ENCODE data around the gene ZBTB25.

Gene ZBTB25

DNA sequence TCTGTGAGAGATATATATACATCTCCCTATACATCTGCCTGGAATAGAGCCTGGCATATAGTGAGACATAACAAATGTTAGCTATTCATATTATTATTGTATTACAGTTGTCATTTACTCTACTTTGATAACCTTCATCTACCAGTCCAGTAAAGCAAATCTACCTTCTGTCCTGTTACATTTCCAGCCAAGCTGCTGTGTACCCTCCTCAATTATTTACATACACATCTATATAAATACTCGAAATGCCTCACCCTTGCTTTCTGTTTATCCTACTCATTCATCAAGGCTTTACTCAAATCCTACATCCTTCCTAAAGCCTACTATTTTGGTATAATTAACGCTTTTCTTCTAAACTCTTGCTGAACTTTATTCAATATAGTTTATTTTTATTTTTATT, 9.6 kb upstream of the ZBTB25 start:
- DNase-seq = no peak

DNA sequence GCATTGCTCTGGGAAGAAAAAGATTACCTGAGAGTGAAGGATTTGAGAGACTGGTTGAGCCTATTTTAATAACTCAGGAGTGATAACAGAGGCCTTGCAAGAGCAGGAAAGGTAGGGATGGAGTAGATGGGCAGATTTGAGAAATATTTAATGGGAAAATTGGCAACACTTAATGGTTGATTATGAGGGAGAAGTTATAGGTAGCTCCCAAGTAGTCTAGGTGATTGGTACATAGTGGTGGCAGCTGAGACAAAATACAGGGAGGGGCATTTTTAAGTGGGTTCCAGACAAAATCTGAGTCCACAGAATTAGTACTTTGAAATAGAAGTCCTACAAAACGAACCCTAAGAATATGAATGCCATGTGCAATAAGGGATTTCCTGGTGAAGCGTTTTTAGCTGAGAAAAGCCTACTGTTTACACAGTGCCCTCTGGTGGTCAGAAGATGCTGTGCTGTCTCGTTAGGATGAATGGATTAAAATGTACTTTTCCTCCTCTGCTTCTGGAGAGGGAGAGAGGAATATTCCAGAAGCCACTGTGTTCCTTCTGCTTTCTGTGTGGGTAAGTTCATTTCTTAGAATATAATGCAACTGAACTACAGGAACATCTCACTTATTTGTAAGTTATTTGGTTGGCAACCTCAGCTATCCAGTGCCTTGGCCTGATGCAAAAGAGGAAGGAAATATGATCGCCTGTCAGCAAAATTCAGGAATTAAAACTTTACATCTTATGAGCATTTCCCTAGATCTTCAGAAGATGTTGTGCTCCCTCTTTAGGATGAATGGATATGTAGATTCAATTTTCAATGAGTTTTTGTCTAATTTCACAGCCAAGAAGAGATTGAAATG, 7.4 kb upstream of the ZBTB25 start:
- peak; percentile 77 for DNase-seq

DNA sequence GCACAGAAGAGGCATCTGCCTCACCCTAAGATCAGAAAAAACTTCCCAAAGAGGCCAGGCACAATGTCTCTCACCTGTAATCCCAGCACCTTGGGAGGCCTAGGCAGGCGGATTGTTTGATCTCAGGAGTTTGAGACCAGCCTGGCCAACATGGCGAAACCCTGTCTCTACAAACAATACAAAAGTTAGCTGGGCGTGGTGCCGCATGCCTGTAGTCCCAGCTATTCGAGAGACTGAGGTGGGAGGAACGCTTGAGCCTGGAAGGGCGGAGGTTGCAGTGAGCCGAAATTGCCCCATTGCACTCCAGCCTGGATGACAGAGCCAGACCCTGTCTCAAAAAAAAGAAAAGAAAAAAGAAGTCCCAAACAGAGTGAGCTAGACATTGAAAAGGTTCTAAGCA, 5.4 kb upstream of the ZBTB25 start:
- DNase-seq = no peak

DNA sequence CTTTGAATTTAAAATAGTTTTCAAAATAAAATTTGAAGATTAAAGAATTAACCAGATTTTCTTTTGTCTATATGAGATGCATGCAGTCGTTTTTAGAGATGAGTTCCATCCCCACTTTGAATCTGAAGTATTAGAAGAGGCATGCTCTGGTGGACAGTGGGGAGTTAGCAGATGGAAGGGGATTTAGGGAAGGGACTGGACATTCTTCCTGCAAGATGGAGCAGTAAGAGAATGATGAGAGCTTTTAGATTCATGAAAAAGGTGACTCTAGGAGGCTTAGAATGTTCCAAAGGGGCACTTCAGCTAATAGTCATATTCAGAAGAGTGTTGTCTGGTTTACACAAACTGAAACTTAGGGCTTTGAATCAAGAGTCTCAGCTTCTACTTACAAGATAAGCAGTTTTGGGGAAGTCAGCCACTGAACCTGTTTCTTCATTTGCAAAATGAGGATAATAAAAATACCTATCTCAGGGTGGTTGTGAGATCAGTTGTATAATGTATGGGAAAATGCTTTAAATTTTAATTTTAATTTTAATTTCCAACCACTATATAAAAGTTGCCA, 4.7 kb upstream of the ZBTB25 start:
- no peak for DNase-seq

DNA sequence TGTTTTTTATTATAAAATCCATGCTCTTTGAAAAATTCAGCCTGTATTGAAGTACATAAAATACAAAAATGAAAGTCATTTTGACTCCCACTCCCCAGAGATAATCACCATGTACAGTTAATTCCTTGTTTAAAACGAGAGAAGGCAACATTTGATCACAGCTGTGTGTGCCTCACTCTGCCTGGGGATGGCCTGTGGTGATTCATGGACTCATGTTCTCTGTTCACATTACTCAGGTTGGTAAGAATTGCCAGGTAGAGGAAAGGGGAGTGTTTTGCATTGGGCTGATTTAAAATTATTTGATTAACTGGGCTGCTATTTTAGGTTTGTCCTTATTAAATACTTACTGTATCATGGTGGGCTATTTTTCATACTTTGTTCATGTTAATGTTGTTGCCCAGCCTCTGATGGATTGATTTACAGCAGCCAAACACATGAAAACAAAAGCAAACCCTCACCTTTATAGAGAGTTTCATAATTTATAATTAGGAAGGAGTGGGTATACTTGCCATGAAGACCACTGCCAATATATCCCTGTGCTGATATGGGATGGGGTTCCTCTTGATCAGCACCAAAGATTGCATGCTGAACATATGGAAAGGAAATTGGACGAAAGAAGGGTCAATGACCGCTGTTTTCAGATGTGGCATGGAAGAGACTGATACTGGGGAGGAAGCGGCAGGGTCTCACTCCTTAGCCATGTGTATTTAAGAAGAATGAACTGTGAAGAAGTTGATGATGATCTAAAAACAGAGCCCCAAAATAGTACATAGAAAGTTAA, 3.9 kb upstream of the ZBTB25 start:
- DNase-seq = peak; percentile 48

DNA sequence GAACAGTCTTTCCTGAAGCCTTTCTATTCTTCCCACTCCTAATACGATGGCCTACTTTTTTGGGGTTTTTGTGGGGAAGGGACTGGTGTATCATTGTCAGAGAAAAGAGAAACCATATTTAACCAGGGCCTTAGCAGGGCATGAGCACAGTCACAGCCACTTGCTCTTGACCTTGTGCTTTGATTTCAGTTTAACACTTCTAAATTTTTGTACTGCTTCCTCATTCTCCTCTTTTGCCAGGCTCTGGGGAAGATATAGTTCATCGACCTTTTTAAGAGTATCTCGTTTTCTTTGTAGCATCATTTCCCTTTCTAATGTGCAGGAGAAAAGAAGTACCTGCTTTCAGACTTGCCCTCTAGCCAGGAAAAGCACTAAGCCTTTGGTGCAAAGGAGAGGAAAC, 3.1 kb upstream of the ZBTB25 start:
- DNase-seq = no peak

DNA sequence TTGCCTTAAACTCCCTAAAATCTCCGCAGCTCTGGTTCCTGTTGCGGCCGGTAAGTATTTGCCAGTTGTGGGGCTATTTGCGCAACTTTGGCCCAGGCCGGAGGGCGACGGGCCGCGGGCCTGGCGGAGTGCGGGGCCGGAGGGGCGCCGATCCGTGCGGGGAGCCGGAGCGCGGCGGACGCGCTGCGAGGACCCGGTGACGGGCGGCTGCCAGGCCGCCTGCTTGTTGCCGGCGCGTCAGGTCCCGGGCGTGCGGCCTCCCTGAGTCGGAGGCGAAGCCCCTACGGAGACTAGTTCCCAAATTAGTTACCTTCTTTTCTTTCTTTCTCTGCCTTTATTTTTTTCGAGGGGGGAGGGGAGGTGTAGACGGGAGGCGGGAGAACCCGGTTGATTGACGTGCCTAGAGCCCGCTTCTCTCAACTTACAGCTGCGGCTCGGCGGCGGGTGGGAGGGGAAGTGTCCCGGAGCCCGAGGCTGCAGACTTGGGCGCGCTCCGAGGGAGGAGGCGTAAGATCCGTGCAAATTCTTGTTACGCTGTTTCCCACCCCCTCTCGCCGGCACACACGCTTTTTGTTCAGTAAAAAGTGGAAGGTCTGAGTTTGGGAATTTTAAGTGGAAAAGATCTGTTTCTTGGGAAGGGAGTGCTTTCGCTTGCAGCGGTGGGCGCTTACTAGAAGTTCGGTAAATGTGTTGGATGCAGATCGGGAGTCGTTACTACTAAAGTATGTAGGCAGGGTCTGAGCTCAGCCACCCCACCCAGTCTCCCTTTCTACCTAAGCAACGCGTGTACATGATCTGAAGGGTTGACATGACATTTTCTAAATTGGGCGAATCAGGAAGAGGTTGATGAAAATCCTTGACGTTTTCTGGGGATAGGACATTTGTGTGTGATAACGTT, 1.5 kb upstream of the ZBTB25 start:
- peak; percentile 87 for DNase-seq

DNA sequence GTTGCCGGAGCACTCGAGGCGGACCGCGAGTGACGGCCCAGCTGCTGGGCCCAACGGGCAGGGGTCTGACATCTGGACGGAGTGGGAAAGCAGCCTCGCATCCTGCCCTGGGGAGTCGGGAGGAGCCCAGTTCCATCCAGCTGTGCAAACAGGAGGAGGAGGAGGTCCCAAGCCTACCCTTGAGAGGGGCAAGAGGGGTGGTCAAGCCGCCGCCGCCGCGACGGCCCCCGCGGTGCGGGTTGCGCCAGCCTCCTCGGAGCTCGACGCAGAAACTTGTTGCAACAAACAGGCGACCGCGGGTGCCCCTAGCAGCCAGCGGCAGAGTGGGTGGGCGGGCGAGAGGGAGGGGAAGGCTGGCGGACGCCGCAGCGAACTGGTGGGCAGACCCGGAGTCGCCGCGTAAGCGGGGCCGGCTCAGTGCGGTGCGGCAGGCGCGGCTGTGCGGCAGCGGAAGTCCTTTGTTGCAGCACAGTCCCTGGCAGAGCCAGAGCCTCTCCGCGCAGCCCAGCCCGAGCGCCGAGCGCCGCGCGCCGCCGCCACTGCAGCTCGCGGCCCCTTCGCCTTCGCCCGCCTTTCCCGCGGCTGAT, 765 bp upstream of the ZBTB25 start, which contains the start of gene ZBTB1:
Gene ZBTB1 (plus strand): TSS at position 461 of the 587 bp plus-strand sequence. CDS start 16,735 bp downstream, outside the sequence.
- DNase-seq = peak; percentile 84

DNA sequence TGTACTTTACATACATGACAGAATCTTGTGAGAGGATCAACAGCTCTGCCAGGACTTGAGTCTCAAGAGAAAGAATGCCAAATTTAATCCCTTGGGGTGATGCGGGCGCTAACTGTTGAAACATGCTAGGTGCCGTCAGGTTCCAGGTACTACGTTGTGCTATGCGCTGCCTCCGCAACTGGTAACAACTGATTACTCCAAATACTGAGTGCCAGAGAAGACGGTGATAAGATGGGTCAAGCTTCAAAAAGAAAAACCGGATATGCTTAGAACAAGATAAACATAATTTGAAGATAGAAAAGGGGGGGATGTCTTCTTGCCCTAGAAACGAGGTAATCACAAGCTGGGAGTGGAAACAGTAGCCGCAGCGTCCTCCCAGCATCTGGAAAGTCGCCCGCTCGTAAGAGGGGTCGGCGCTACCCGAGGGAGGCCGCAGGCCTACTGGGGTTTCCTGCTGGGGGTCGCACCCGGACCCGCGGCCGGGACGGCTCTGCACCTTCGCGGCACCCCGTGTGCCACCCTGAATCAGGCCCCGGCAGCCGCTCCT, 678 bp downstream of the ZBTB25 start:
- DNase-seq = peak; percentile 50

DNA sequence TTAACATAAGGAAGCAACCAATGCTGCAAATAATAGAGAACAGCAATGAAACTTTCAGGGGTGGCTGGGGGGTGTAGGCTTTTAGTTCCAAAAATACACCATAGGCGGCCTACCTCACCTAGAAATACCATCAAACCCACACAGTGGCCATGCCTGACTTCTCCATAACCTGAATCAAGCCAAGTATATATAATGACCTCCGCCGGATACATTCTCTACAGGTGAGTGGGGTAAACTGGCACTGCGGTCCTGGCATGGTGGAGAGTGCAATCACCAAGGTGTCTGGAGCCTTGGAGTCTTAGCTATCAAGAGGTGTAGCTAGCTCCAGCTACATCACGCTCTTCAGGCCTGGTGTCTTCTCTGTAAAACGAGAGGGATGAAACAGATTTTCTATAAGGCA, 1.2 kb downstream of the ZBTB25 start:
- DNase-seq = peak; percentile 29

DNA sequence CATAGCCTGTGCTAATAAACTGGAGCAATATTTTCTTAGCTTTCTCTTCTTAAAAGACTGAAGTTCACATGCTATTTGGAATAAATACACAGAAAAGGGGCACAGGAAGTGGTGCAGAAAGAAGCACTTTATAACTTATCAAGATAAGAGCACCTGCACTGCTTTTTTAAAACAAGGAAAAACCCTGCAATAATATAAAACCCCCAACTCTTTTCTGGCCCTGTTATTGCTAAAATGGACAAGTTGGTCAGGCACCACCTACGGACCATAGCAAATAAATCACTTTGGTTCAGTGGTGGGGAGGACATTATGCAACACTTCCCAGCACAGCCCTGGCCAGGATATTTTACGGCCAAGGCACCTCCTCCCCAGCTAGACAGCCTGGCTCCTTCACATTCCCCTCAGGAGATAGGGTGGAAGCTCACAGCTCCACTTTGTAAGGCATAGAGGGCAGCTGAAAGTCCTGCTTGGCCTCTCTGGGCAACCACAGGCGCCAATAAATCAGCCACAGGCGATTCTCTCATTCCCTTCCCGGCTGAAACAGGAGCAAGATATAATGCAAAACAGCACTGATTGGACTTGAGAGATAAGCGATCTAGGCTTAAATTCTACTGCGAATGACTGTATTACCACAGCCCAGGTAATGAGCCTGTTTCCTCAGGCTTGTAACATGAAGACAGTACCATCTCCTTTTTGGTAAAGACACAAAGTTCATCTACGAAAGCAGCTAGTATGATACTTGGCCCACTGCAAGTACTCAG, 2.0 kb downstream of the ZBTB25 start:
- peak; percentile 14 for DNase-seq

DNA sequence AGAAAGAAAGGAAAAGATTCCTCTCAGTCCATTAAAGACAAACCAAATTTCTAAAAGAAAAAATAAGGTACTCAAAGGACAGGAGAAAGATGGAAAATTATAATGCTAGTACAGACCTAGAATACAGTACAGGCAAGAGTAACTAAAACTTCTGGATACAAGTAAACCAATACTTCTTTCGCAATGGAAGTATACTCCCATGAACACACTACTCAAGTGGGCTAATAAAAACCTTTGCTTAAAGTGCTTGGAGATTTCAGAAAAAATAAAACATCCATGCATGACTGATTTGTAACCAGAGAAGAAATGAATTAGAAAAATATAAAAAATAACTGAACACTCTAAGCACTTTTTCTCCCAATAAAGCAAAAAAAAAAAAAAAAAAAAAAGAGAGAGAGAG, 3.5 kb downstream of the ZBTB25 start:
- no peak for DNase-seq

DNA sequence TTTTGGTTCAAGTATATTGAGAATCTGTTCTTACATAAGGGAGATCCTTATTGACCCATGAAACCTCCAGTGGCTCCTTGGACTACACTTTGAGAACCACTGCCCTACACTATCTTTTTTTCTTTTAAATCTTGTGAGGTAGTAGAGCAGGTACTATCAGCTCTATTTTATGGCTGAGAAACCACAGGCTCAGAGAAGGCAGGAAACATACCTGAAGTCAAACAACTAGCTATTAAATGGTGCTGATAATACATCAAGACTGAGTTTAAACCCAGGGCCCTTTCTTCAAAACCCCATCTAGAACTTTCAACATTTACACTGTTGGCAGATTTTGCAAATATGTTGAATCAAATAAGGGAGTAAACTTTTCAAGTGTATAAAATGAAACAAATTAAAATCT, 6.9 kb downstream of the ZBTB25 start:
- no peak for DNase-seq

DNA sequence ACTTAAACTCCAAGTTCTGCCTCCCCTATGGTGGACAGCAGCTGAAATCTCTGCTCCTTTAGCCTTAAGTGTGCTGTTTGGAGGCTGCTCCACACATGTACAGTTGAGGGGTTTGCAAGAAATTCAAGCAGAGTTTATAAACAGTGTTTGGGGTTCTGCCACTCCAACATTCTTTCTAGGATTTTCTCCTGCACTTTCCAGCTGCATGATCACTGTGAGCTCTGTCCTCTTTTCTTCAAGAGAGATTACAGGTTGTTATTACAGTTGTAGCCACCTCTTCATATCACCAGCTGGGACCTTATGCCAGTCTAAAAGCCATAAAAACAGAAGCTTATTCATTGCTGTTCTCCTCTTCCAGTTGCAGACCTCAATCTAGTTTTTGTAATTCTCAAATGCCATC, 8.4 kb downstream of the ZBTB25 start:
- DNase-seq = no peak

DNA sequence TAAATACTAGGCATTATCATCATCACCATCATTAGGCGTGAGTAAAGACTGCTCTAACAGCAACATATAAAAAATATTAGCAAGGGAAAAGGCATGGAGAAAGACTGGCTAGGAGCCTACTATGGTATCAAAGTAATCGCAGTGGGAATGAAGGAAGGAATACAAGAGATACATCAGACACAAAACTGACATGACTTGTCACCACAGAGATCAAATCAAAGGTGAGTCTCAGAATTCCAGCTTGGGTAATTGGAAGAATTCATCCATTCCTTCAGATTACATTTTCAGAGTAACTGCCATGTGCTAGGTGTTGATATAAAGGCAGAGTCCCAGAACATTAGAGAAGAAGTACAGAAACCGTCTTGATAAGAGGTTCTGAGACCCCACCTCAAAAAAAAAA, 10.2 kb downstream of the ZBTB25 start:
- DNase-seq = no peak

DNA sequence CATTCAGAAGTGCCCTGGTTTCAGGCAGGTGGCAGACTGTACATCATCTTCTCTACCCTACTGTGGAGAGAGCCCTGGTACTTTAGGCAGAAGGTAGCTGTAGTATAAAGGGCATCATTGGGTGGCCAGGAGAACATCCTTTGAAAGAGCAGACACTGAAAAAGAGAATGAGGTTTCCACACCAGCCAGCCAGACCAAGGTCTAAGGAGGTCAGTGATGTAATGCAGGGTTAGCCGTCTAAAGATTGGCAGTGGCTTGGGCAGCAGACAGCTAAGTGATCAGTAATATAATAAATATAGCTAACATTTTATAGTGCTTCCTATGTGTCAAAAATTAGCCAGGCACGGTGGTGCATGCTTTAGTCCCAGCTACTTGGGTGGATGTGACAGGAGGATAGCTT, 12.0 kb downstream of the ZBTB25 start:
- DNase-seq = no peak

DNA sequence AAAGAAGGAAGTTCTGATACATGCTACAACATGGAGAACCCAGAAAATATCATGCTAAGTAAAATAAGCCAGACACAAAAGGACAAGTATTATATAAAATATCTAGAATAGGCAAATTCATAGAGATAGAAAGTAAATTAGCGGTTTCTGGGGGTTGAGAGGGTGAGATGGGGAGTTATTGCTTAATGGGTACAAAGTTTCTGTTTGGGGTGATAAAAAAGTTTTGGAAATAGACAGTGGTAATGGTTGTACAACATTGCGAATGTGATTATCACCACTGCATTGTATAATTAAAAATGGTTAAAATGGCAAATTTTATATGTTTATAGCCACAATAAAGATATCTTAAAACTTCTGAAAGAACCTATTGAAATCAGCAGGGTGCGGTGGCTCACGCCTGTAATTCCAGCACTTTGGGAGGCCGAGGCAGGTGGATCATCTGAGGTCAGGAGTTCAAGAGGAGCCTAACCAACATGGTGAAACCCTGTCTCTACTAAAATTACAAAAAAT, 15.0 kb downstream of the ZBTB25 start:
- no peak for DNase-seq

DNA sequence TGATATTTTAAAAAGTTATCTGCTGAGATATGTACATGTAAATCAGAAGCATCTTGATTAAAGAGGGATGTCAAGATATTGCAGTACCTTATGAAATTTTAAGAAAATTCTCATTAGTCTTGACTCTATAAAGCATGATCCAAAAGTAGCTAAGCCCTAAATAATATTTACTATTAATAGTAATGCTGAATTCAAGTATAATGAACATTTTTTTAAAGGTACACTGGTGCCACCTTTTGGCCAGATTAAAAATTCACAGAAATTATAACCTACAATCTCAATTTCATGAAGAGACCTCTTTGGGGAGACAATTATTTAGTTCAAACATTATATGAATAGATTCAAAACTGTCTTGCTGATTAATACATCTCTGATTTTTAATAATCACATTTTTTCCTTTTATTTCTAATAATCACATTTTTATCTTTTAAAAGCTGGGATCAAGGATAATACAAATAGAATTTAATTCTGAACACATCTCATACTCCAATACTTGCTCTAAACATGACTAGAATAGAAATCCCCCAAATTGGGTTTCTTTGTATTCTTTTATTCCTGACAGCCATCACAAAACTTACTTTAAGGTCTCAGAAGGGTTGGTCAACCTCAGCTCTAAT, 24.9 kb downstream of the ZBTB25 start:
- DNase-seq = peak; percentile 16

DNA sequence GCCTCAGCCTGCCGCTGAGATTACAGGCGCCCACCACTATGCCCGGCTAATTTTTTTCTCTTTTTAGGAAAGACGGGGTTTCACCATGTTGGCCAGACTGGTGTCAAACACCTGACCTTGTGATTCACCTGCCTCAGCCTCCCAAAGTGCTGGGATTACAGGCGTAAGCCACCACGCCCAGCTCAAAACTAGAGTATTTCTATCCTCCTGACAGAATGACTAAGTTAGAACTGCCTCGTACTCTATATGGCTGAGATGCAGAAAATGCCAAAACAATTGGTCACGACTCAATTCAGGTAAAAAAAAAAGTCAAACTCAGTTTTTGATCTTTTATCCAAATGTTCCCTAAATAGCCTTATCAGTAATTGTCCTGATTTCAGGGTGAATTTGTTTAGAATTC, 27.2 kb downstream of the ZBTB25 start:
- no peak for DNase-seq

DNA sequence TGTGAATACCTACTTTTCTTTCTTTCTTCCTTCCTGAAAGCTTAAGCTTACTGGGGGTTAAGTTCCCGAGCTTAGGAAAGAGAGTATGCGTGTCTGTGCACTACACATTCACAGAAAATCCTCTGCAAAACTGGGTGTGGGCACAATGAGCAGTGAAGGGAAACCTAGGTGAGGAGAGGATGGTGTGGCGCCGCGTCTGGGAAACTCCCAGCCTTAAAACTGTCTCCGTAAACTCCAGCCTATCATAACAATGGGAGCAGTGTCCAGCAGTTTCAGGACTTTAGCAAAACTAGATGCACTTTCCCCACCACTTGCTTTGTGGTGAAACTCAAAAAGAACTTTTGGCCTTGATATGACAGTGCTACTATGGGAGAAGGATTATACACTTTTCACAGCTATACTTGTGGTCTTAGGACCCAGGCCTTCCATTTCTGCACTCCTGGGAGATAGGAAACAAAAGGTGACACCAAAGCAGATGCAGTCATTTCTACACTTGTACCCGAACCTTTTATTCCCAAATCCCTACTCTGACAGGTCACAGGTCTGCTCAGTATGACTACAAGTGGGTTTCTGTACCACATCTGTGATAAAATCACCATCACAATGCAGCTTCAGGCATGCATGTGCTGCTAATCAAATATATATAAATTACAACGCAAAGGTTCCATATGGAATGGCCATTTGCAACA, 27.9 kb downstream of the ZBTB25 start:
- no peak for DNase-seq

All from CD4-positive, alpha-beta T cell treated with Interleukin-6 for 4 hours (primary cell).